ENCODE results near the gene TAF12. TPM values are rescaled to one million over a fixed set of nuclear protein-coding genes. Genes with fewer than 3 reads are reported as not detected.
A peak's percentile ranks its signal among the peaks of the same experiment; 100 is the strongest.

Gene TAF12
- total and polyA plus RNA-seq, 2 of the 4 experiments (the other 2 are of a cell fraction), result 28.8 to 31.7 TPM

GRCh38 chr1:28601696-28602095 is 41.2 kb downstream of the TAF12 start:
- dilution Hi-C loops (cut with HindIII; ENCODE audit: low sequenced_read_pairs, unreplicated experiment) (no loop called here), in situ Hi-C loops (cut with MboI; ENCODE audit: low sequenced_read_pairs) (loop anchor here (5.0 to 10.0 kb wide), 4 partner anchors 84 to 347 kb away; partner anchors contain the start of genes PHACTR4 and SESN2)
- H3K4me2 ChIP-seq (ENCODE audit: low read depth, low read length), result peak overlapping the region; percentile 70

More at GRCh38 chr1:28601696-28602095, 41.2 kb downstream of the TAF12 start:
- H3K23ac ChIP-seq (ENCODE audit: low read depth, low read length), result no peak overlapping the region
- H3K18ac ChIP-seq (ENCODE audit: low read depth, low read length), result no peak overlapping the region
- H3K56ac ChIP-seq (ENCODE audit: extremely low read depth, insufficient read depth, low read length), result no peak overlapping the region
- H2BK15ac ChIP-seq (ENCODE audit: low read depth, low read length), result no peak overlapping the region
- no CpG with 5 or more reads among the region's 3 CpGs for WGBS, 2 experiments (ENCODE audit: extremely low coverage in 2 of 2, insufficient read length in 1 of 2)
- ChIA-PET POLR2A (ENCODE audit: unreplicated experiment) (interaction anchor here (1.2 kb wide), 1 partner anchor 20 kb away, joined by 6 read pairs; no protein-coding TSS in a partner anchor), CTCF (interaction anchor here (0.9 to 1.6 kb wide), 5 partner anchors 20 to 353 kb away, joined by 3 to 7 read pairs (median 3); no protein-coding TSS in a partner anchor)
- no peak overlapping the region for H3K4me3 ChIP-seq (ENCODE audit: insufficient read depth, low read depth, low read length)
- no peaks in the 10 kb centered on the region for H3K9me3 ChIP-seq (ENCODE audit: control insufficient read depth, insufficient read depth, low read length)
- H4K91ac ChIP-seq (ENCODE audit: insufficient read depth, low read depth, low read length), result no peak overlapping the region
- H2AK5ac ChIP-seq (ENCODE audit: low read depth, low read length), result peak overlapping the region; percentile 56; the same call in 1 of the 2 replicates
- H3K9ac ChIP-seq (ENCODE audit: low read depth, low read length), result no peak overlapping the region
- peaks cover 10% of the 10 kb centered on the region for H4K20me1 ChIP-seq (ENCODE audit: insufficient read depth, low read length)
- TF ChIP-seq NFE2L2 (IDR thresholded peaks at IDR 0.05; ENCODE audit: low read depth, low read length) (no peak), CHD1 (IDR thresholded peaks at IDR 0.05; ENCODE audit: low read depth, low read length) (no peak), RFX5 (IDR thresholded peaks at IDR 0.05; ENCODE audit: low read depth, low read length) (no peak), RAD21 (IDR thresholded peaks at IDR 0.05; ENCODE audit: low read length) (no peak), MAFK (IDR thresholded peaks at IDR 0.05; ENCODE audit: low read depth, low read length) (no peak), CEBPB (IDR thresholded peaks at IDR 0.05; ENCODE audit: low read depth, low read length) (peak; percentile 16; the same call in 1 of the 2 replicates), USF2 (IDR thresholded peaks at IDR 0.05; ENCODE audit: low read depth, low read length) (no peak), FOS (IDR thresholded peaks at IDR 0.05; ENCODE audit: low read depth, low read length) (peak; percentile 94), BHLHE40 (IDR thresholded peaks at IDR 0.05; ENCODE audit: low read depth, low read length) (peak; percentile 54; the same call in 1 of the 2 replicates), SMC3 (IDR thresholded peaks at IDR 0.05; ENCODE audit: low read depth, low read length) (no peak), MXI1 (IDR thresholded peaks at IDR 0.05; ENCODE audit: borderline replicate concordance, low read depth, low read length) (no peak), ELK1 (IDR thresholded peaks at IDR 0.05; ENCODE audit: borderline replicate concordance, low read depth, low read length) (no peak), MAZ (IDR thresholded peaks at IDR 0.05; ENCODE audit: borderline replicate concordance, low read depth, low read length) (no peak), POLR2A (IDR thresholded peaks at IDR 0.05; ENCODE audit: low read depth, low read length) (no peak), RCOR1 (IDR thresholded peaks at IDR 0.05; ENCODE audit: insufficient replicate concordance, low read length) (peak; percentile 85), CTCF (conservative IDR thresholded peaks at IDR 0.05; ENCODE audit: low read depth, low read length) (no peak)
- H2BK5ac ChIP-seq (ENCODE audit: low read depth, low read length, poor library complexity, severe bottlenecking), result peak overlapping the region; percentile 57
- H2BK120ac ChIP-seq (ENCODE audit: low read depth, low read length), result no peak overlapping the region
- H2AFZ ChIP-seq (replicated peaks; ENCODE audit: low read length, poor library complexity), result no peak overlapping the region
- peak overlapping the region; percentile 32; the same call in 1 of the 2 replicates for H3K27ac ChIP-seq (ENCODE audit: insufficient read depth, low read length)
- ATAC-seq (ENCODE audit: low read depth) (peak; percentile 92), DNase-seq (peak; percentile 97)
- peak overlapping the region in 1 of 2 experiments; percentile 16; a peak in 1 of 4 replicates for H4K8ac ChIP-seq (ENCODE audit: low read depth in 2 of 2, low read length in 2 of 2)
- H2AK9ac ChIP-seq (replicated peaks; ENCODE audit: low read depth, low read length, poor library complexity), result no peak overlapping the region
- H3K9me1 ChIP-seq (ENCODE audit: insufficient read depth, low read length), result peaks cover 6% of the 10 kb centered on the region
- peaks cover 0 to 6% of the 10 kb centered on the region in 2 experiments; a peak in 1 of 4 replicates for H3K79me1 ChIP-seq (ENCODE audit: low read depth in 1 of 2, low read length in 2 of 2)
- no peaks in the 10 kb centered on the region for H3K27me3 ChIP-seq (ENCODE audit: control insufficient read depth, insufficient read depth, low read length)
- peaks cover 8% of the 10 kb centered on the region for H3K4me1 ChIP-seq (ENCODE audit: control insufficient read depth, insufficient read depth, low read length)
- H4K5ac ChIP-seq (ENCODE audit: low read depth, low read length), result no peak overlapping the region
- no peak overlapping the region for H2BK20ac ChIP-seq (ENCODE audit: low read depth, low read length)
- intact Hi-C loops (cut with micrococcal nuclease), result loop anchor here (2.0 to 5.0 kb wide), 2 partner anchors 243 to 339 kb away; no protein-coding TSS in a partner anchor
- H3K14ac ChIP-seq (replicated peaks; ENCODE audit: low read depth, low read length), result no peak overlapping the region
- BruUV-seq (replicated peaks), result no TSS peak
- H3K4ac ChIP-seq (ENCODE audit: low read depth, low read length), result peak overlapping the region; percentile 42; the same call in 1 of the 2 replicates
- peaks cover 16% of the 10 kb centered on the region for H3K36me3 ChIP-seq (ENCODE audit: control insufficient read depth, insufficient read depth, low read length)

All from IMR-90 (cell line).